Measurements from ENCODE around the gene MLLT10. TPM values are rescaled to one million over a fixed set of nuclear protein-coding genes. Genes with fewer than 3 reads are reported as not detected.
A peak's percentile ranks its signal among the peaks of the same experiment; 100 is the strongest.

The MLLT10 gene
- total and polyA plus RNA-seq, 4 experiments from 2014 or later, result 5.2 to 73.4 (median 36.5) TPM

DNA sequence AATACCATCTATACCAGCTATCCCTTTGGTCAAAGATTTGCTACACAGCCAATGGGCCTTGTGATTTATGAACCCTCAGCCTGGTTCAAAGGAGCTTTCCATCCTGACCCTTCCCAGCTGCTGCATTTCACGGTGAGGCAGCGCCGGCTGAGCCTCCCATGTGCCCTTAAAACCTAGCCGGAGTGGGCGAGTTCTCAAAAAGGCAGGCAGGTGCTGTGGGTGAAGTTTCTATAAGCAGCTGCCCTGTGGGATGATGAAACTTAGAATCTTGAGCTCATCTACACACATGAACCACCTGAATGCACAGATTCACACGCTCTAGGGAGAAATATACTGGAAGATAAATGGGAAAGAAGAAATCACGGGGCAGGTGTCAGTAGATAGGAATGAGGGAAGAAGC, 224.7 kb downstream of the MLLT10 start:
- DNase-seq, result no peak
- H3K27me3 ChIP-seq (ENCODE audit: insufficient read depth, low read length), result no peaks in the 10 kb centered on the region
- POLR2A ChIA-PET (ENCODE audit: partially characterized antibody), result interaction anchor here (1.3 kb wide), 1 partner anchor 19 kb away, joined by 3 read pairs; no protein-coding TSS in a partner anchor
- H3K27ac ChIP-seq (ENCODE audit: low read depth, low read length), result no peak overlapping the region
- no peaks in the 10 kb centered on the region for H3K9me3 ChIP-seq (ENCODE audit: control insufficient read depth in 1 of 2, low read length in 2 of 2)
- Mint-ChIP-seq H3K9me3 (no peaks in the 10 kb centered on the region), H3K36me3 (peaks cover 25 to 31% of the 10 kb centered on the region in 2 donors), H3K4me3 (no peak overlapping the region), H3K4me1 (no peaks in the 10 kb centered on the region), H3K27ac (no peak overlapping the region), H3K27me3 (no peaks in the 10 kb centered on the region)
- intact Hi-C loops (cut with micrococcal nuclease), result no loop called here
- peaks cover 8% of the 10 kb centered on the region for H3K36me3 ChIP-seq (ENCODE audit: insufficient read depth, low read length)
- H3K4me3 ChIP-seq (ENCODE audit: low read length in 2 of 2), result no peak overlapping the region
- H3K4me1 ChIP-seq (ENCODE audit: insufficient read depth, low read length), result no peaks in the 10 kb centered on the region
- CTCF ChIA-PET (ENCODE audit: partially characterized antibody), result no interaction called here

DNA sequence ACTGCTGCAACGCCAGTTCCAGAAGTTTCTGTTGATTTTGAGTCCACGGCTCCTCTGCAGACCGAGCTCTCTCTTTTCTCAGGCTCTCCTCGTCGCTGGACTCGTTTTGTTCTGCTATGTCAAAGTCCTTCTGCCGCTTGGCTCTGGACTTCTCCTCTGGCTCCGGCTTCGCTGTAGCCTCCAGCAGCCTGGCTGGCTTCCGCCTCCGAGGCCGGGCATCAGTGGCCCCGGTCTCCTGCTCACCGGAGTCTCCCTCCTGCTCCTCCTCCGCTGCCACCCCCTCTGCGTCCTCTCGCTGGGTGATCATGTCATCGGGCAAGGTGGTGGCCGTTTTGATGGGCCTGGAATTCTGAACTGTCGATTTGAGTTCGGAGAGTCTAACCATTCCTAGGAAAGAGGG, 225.2 kb downstream of the MLLT10 start:
- H3K4me1 Mint-ChIP-seq, result no peaks in the 10 kb centered on the region
- Histone ChIP-seq H3K4me3 (ENCODE audit: low read length in 2 of 2) (no peak overlapping the region), H3K27ac (ENCODE audit: low read depth, low read length) (no peak overlapping the region), H3K9me3 (ENCODE audit: control insufficient read depth in 1 of 2, low read length in 2 of 2) (no peaks in the 10 kb centered on the region), H3K27me3 (ENCODE audit: insufficient read depth, low read length) (no peaks in the 10 kb centered on the region), H3K4me1 (ENCODE audit: insufficient read depth, low read length) (no peaks in the 10 kb centered on the region), H3K36me3 (ENCODE audit: insufficient read depth, low read length) (peaks cover 8% of the 10 kb centered on the region)
- DNase-seq, result no peak
- H3K27ac Mint-ChIP-seq, result no peak overlapping the region
- H3K4me3 Mint-ChIP-seq, result no peak overlapping the region
- H3K36me3 Mint-ChIP-seq, result peaks cover 25 to 37% of the 10 kb centered on the region in 2 donors
- POLR2A ChIA-PET (ENCODE audit: partially characterized antibody), result no interaction called here
- intact Hi-C loops (cut with micrococcal nuclease), result no loop called here
- H3K9me3 Mint-ChIP-seq, result no peaks in the 10 kb centered on the region
- no peaks in the 10 kb centered on the region for H3K27me3 Mint-ChIP-seq
- CTCF ChIA-PET (ENCODE audit: partially characterized antibody), result no interaction called here

GRCh38 chr10:21760332-21760731, 226.3 kb downstream of the MLLT10 start:
- peaks cover 5% of the 10 kb centered on the region for H3K36me3 ChIP-seq (ENCODE audit: insufficient read depth, low read length)
- DNase-seq, result no peak
- ChIA-PET CTCF (ENCODE audit: partially characterized antibody) (interaction anchor here (0.5 to 1.3 kb wide), 2 partner anchors 32 to 139 kb away, joined by 3 read pairs; no protein-coding TSS in a partner anchor), POLR2A (ENCODE audit: partially characterized antibody) (interaction anchor here (0.6 to 1.4 kb wide), 3 partner anchors 9 to 223 kb away, joined by 3 to 4 read pairs (median 3); no protein-coding TSS in a partner anchor)
- H3K27ac Mint-ChIP-seq, result no peak overlapping the region
- no peaks in the 10 kb centered on the region for H3K27me3 ChIP-seq (ENCODE audit: insufficient read depth, low read length)
- H3K9me3 ChIP-seq (ENCODE audit: control insufficient read depth in 1 of 2, low read length in 2 of 2), result no peaks in the 10 kb centered on the region
- H3K9me3 Mint-ChIP-seq, result no peaks in the 10 kb centered on the region
- H3K27ac ChIP-seq (ENCODE audit: low read depth, low read length), result no peak overlapping the region
- no peak overlapping the region for H3K4me3 Mint-ChIP-seq
- intact Hi-C loops (cut with micrococcal nuclease), result no loop called here
- H3K4me1 ChIP-seq (ENCODE audit: insufficient read depth, low read length), result no peaks in the 10 kb centered on the region
- no peaks in the 10 kb centered on the region for H3K27me3 Mint-ChIP-seq
- no peak overlapping the region for H3K4me3 ChIP-seq (ENCODE audit: low read length in 2 of 2)
- H3K4me1 Mint-ChIP-seq, result peaks cover 3 to 5% (median 4%) of the 10 kb centered on the region in 4 donors
- H3K36me3 Mint-ChIP-seq, result peaks cover 28 to 36% of the 10 kb centered on the region in 2 donors

DNA sequence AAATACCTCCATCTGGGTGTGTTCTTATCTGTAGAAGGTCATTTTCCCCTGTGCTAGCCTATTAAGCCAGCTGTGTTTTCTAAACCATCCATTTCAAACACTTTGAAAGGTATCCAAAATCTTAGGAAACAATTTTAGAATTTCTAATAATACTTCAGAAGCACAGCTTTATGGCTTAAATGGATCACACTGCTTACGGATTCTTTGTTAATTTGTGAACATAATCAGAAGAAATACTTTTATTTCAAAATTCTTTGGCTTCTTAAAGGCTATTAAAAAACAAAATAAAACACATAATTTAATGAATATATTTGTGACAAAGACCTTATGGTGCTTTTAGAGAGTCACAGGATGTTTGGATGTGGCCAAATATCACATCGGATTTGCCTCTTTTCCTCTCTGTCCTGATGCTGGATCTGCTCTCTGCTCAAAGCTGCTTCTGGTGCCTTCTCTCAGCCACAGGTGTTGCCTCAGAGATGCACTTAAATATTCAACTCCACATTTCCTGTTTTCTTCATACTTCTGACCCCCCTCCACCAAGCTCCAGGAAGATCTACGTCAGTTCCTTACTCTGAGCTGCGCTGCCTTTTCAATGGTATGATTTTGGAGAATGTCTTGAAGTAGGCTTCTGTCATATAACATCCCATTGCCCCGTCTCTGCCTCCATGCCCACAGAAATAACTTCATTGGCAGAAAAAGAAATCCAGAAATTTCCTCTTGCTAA, 230.6 kb downstream of the MLLT10 start:
- ChIA-PET POLR2A (ENCODE audit: partially characterized antibody) (interaction anchor here (1.0 to 1.4 kb wide), 2 partner anchors 18 to 62 kb away, joined by 3 read pairs; no protein-coding TSS in a partner anchor), CTCF (ENCODE audit: partially characterized antibody) (no interaction called here)
- intact Hi-C loops (cut with micrococcal nuclease), result no loop called here
- peak in 4 of 5 donors; percentile 21 to 51 (median 34) for DNase-seq
- H3K36me3 ChIP-seq (ENCODE audit: insufficient read depth, low read length), result no peaks in the 10 kb centered on the region
- no peaks in the 10 kb centered on the region for H3K4me1 ChIP-seq (ENCODE audit: insufficient read depth, low read length)
- H3K27me3 ChIP-seq (ENCODE audit: insufficient read depth, low read length), result no peaks in the 10 kb centered on the region
- Mint-ChIP-seq H3K27ac (peak overlapping the region in 6 of 7 donors; percentile 6 to 88 (median 76)), H3K27me3 (no peaks in the 10 kb centered on the region), H3K4me3 (peak overlapping the region in 5 of 8 donors; percentile 3 to 71 (median 14)), H3K9me3 (no peaks in the 10 kb centered on the region), H3K4me1 (peaks cover 4 to 8% (median 4%) of the 10 kb centered on the region in 4 donors), H3K36me3 (peaks cover 7 to 10% of the 10 kb centered on the region in 2 donors)
- H3K4me3 ChIP-seq (ENCODE audit: low read length in 2 of 2), result no peak overlapping the region
- no peak overlapping the region for H3K27ac ChIP-seq (ENCODE audit: low read depth, low read length)
- no peaks in the 10 kb centered on the region for H3K9me3 ChIP-seq (ENCODE audit: control insufficient read depth in 1 of 2, low read length in 2 of 2)

DNA sequence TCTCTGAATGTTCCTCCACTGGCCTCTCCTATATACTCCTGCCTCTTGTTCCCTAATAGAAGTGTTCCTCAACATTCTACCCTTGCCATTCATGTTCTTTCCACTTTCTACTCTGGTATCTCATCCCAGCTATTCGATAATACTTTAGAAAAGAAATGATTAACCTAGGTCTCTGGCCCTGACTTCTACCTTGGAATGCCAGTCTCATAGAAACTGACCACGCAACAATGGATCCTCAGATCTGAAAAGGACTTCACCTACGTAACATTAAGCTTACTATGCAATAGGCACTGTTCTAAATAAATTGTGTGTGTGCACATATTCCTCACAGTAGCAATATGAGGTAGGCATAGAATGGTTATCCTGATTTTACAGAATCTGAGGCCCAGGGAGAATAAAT, 235.0 kb downstream of the MLLT10 start:
- H3K27ac ChIP-seq (ENCODE audit: low read depth, low read length), result no peak overlapping the region
- Mint-ChIP-seq H3K4me3 (no peak overlapping the region), H3K4me1 (peaks cover 5 to 11% (median 9%) of the 10 kb centered on the region in 4 donors), H3K36me3 (peaks cover 3 to 13% of the 10 kb centered on the region in 2 donors), H3K9me3 (no peaks in the 10 kb centered on the region), H3K27me3 (no peaks in the 10 kb centered on the region), H3K27ac (peak overlapping the region in 2 of 7 donors; percentile 3 to 40)
- no peaks in the 10 kb centered on the region for H3K4me1 ChIP-seq (ENCODE audit: insufficient read depth, low read length)
- intact Hi-C loops (cut with micrococcal nuclease), result no loop called here
- H3K27me3 ChIP-seq (ENCODE audit: insufficient read depth, low read length), result no peaks in the 10 kb centered on the region
- POLR2A ChIA-PET (ENCODE audit: partially characterized antibody), result no interaction called here
- CTCF ChIA-PET (ENCODE audit: partially characterized antibody), result no interaction called here
- no peak overlapping the region for H3K4me3 ChIP-seq (ENCODE audit: low read length in 2 of 2)
- H3K9me3 ChIP-seq (ENCODE audit: control insufficient read depth in 1 of 2, low read length in 2 of 2), result no peaks in the 10 kb centered on the region
- no peaks in the 10 kb centered on the region for H3K36me3 ChIP-seq (ENCODE audit: insufficient read depth, low read length)
- no peak for DNase-seq

GRCh38 chr10:21771219-21771618, 237.2 kb downstream of the MLLT10 start:
- no peaks in the 10 kb centered on the region for H3K9me3 ChIP-seq (ENCODE audit: control insufficient read depth in 1 of 2, low read length in 2 of 2)
- no peak overlapping the region for H3K4me3 Mint-ChIP-seq
- intact Hi-C loops (cut with micrococcal nuclease), result no loop called here
- no peaks in the 10 kb centered on the region for H3K27me3 Mint-ChIP-seq
- H3K4me3 ChIP-seq (ENCODE audit: low read length in 2 of 2), result no peak overlapping the region
- H3K27ac ChIP-seq (ENCODE audit: low read depth, low read length), result no peak overlapping the region
- H3K4me1 ChIP-seq (ENCODE audit: insufficient read depth, low read length), result no peaks in the 10 kb centered on the region
- H3K27ac Mint-ChIP-seq, result no peak overlapping the region
- H3K4me1 Mint-ChIP-seq, result peaks cover 0 to 6% (median 5%) of the 10 kb centered on the region in 4 donors
- H3K36me3 Mint-ChIP-seq, result peaks cover 0 to 12% of the 10 kb centered on the region in 2 donors
- H3K36me3 ChIP-seq (ENCODE audit: insufficient read depth, low read length), result no peaks in the 10 kb centered on the region
- POLR2A ChIA-PET (ENCODE audit: partially characterized antibody), result no interaction called here
- CTCF ChIA-PET (ENCODE audit: partially characterized antibody), result no interaction called here
- no peaks in the 10 kb centered on the region for H3K27me3 ChIP-seq (ENCODE audit: insufficient read depth, low read length)
- no peak for DNase-seq
- H3K9me3 Mint-ChIP-seq, result no peaks in the 10 kb centered on the region

DNA sequence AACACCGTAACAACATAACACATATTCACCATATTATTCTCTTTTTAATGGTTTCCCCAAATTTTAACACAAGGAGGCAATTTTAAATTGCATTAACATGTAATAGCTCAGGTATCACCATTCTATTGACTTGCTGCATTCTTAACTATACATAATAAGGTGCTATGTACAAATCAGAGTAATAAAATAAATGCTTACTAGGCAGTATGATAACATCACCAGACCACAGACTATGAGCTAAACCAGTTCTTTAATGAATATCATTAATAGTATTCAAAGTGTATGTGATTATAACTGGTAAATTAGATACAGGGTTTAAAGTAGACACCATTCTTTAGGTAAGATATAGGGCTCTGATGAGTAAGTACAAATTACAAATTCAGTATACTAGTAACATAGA, 242.9 kb downstream of the MLLT10 start:
- intact Hi-C loops (cut with micrococcal nuclease), result no loop called here
- Histone ChIP-seq H3K27me3 (ENCODE audit: insufficient read depth, low read length) (no peaks in the 10 kb centered on the region), H3K4me3 (ENCODE audit: low read length in 2 of 2) (no peak overlapping the region), H3K36me3 (ENCODE audit: insufficient read depth, low read length) (no peaks in the 10 kb centered on the region), H3K9me3 (ENCODE audit: control insufficient read depth in 1 of 2, low read length in 2 of 2) (no peaks in the 10 kb centered on the region), H3K27ac (ENCODE audit: low read depth, low read length) (no peak overlapping the region), H3K4me1 (ENCODE audit: insufficient read depth, low read length) (peaks cover 9% of the 10 kb centered on the region)
- CTCF ChIA-PET (ENCODE audit: partially characterized antibody), result no interaction called here
- no peak overlapping the region for H3K27ac Mint-ChIP-seq
- no peaks in the 10 kb centered on the region for H3K27me3 Mint-ChIP-seq
- peaks cover 0 to 12% (median 4%) of the 10 kb centered on the region in 8 donors for H3K9me3 Mint-ChIP-seq
- POLR2A ChIA-PET (ENCODE audit: partially characterized antibody), result no interaction called here
- H3K4me3 Mint-ChIP-seq, result no peak overlapping the region
- H3K4me1 Mint-ChIP-seq, result peaks cover 5 to 14% (median 6%) of the 10 kb centered on the region in 4 donors
- DNase-seq, result no peak
- peaks cover 14 to 29% of the 10 kb centered on the region in 2 donors for H3K36me3 Mint-ChIP-seq
